HFFc6 (cell line): ENCODE data around the gene POLE3. TPM values are rescaled to one million over a fixed set of nuclear protein-coding genes. Genes with fewer than 3 reads are reported as not detected.

Experiments used
- DNase-seq: peaks from one replicate; pipeline ENCODE4 v3.0.0-alpha.2; 2018
- H3K27ac Mint-ChIP-seq: 2 replicates; pipeline ENCODE4 v1.8.0; 2020; ENCODE audit warnings: mild to moderate bottlenecking, mixed read lengths
- H3K27me3 Mint-ChIP-seq: 2 replicates; pipeline ENCODE4 v1.8.0; 2021; ENCODE audit warnings: mild to moderate bottlenecking, moderate library complexity, mixed read lengths; ENCODE audit not compliant: insufficient read depth
- H3K36me3 Mint-ChIP-seq: 2 replicates; pipeline ENCODE4 v1.8.0; 2021; ENCODE audit warnings: low read depth, mixed read lengths
- H3K4me1 Mint-ChIP-seq: 2 replicates; pipeline ENCODE4 v1.8.0; 2020; ENCODE audit warnings: low read depth, mixed read lengths
- H3K4me3 Mint-ChIP-seq: 2 replicates; pipeline ENCODE4 v1.8.0; 2020; ENCODE audit warnings: mild to moderate bottlenecking, moderate library complexity, mixed read lengths
- H3K9me3 Mint-ChIP-seq: 2 replicates; pipeline ENCODE4 v1.8.0; 2020; ENCODE audit warnings: mild to moderate bottlenecking, mixed read lengths
- CTCF ChIP-seq: fragments of 200-600 bp; sonication (generic); IDR thresholded peaks from 2 replicates; pipeline ENCODE4 v1.5.0; 2021; ENCODE audit warnings: antibody characterized with exemption, mild to moderate bottlenecking
- long read RNA-seq: library from polyadenylated mRNA; unstranded; transcript quantifications from one replicate; pipeline ENCODE4 v2.0.0, GENCODE V29; 2019
- total RNA-seq, 6 experiments: library from RNA; stranded (reverse); fragmentation: NEBNext Ultra II Directional; extraction: Animal tissue kit (Norgen Biotek cat#: 25700); gene quantifications; 2 replicates in 1 of 6; 3 replicates in 5 of 6; pipeline ENCODE4 v1.2.3, GENCODE V29; 2021

The POLE3 gene
- 10 to 100 TPM; 33.7 to 43.9 (median 37.9) TPM for total RNA-seq
- long read RNA-seq, transcript POLE3-201 (4 exons, 2,109 nt): major isoform, 28 of 35 reads
- long read RNA-seq, partial matches to known transcripts: 0 of 35 reads
- long read RNA-seq, other reads (novel, unspliced or antisense): 1 of 35 reads

GRCh38 chr9:113410207-113410864 lies at the start of gene POLE3, which contains the start of gene C9orf43:
Gene POLE3 (minus strand): TSS chr9:113410675. CDS start chr9:113410293, 382 bp downstream.
Gene C9orf43 (plus strand): TSS chr9:113410747. CDS start chr9:113413494, 2,747 bp downstream.
- H3K36me3 Mint-ChIP-seq: peaks cover 24% of the 10 kb centered on the region

GRCh38 chr9:113456235-113456634 lies 45.8 kb upstream of the POLE3 start:
- peak; percentile 36 for DNase-seq
- Mint-ChIP-seq H3K27me3 (no peaks in the 10 kb centered on the region; the same call in none of the 2 replicates), H3K36me3 (no peaks in the 10 kb centered on the region), H3K27ac (peak overlapping the region; percentile 100), H3K4me1 (peaks cover 42% of the 10 kb centered on the region), H3K4me3 (peak overlapping the region; percentile 42), H3K9me3 (no peaks in the 10 kb centered on the region)
- no peak for TF ChIP-seq CTCF

More at GRCh38 chr9:113410207-113410864, at the start of gene POLE3, which contains the start of gene C9orf43:
- TF ChIP-seq CTCF: no peak
- H3K27ac Mint-ChIP-seq: peak within 1 kb of the TSS; percentile 99
- DNase-seq: peak; percentile 94
- H3K9me3 Mint-ChIP-seq: no peaks in the 10 kb centered on the region
- H3K4me1 Mint-ChIP-seq: peaks cover 32% of the 10 kb centered on the region
- H3K27me3 Mint-ChIP-seq: peaks cover 1% of the 10 kb centered on the region; the same call in 1 of the 2 replicates
- H3K4me3 Mint-ChIP-seq: peak within 1 kb of the TSS; percentile 95

GRCh38 chr9:113454914-113455761 lies 44.7 kb upstream of the POLE3 start:
- Mint-ChIP-seq H3K4me1 (peaks cover 42% of the 10 kb centered on the region), H3K27ac (peak overlapping the region; percentile 100), H3K36me3 (no peaks in the 10 kb centered on the region), H3K9me3 (no peaks in the 10 kb centered on the region), H3K27me3 (no peaks in the 10 kb centered on the region; the same call in none of the 2 replicates), H3K4me3 (peak overlapping the region; percentile 33)
- no peak for TF ChIP-seq CTCF
- peak; percentile 70 for DNase-seq

- no peak for TF ChIP-seq CTCF
- no peaks in the 10 kb centered on the region for H3K27me3 Mint-ChIP-seq
- no peaks in the 10 kb centered on the region for H3K9me3 Mint-ChIP-seq
- H3K4me3 Mint-ChIP-seq: no peak overlapping the region
- peaks cover 37% of the 10 kb centered on the region for H3K4me1 Mint-ChIP-seq
- H3K36me3 Mint-ChIP-seq: no peaks in the 10 kb centered on the region
- no peak for DNase-seq
- H3K27ac Mint-ChIP-seq: no peak overlapping the region
These were observed 41.7 kb upstream of the POLE3 start for GRCh38 chr9:113452113-113452605.

- DNase-seq: no peak
- H3K36me3 Mint-ChIP-seq: no peaks in the 10 kb centered on the region
- H3K9me3 Mint-ChIP-seq: no peaks in the 10 kb centered on the region
- no peak overlapping the region for H3K27ac Mint-ChIP-seq
- no peak overlapping the region for H3K4me3 Mint-ChIP-seq
- no peak for TF ChIP-seq CTCF
- peaks cover 9% of the 10 kb centered on the region for H3K4me1 Mint-ChIP-seq
- H3K27me3 Mint-ChIP-seq: no peaks in the 10 kb centered on the region; the same call in none of the 2 replicates
These were observed 38.9 kb upstream of the POLE3 start for GRCh38 chr9:113449376-113449775.
